ENCODE measurements around the gene CPNE7. TPM values are rescaled to one million over a fixed set of nuclear protein-coding genes. Genes with fewer than 3 reads are reported as not detected.

The CPNE7 gene
- polyA plus RNA-seq, 1 donor from 2014 or later, result 0.15 TPM

GRCh38 chr16:89581045-89581695 lies 5.6 kb downstream of the CPNE7 start:
- Histone ChIP-seq H3K36me3 (ENCODE audit: insufficient read depth, low read length) (no peaks in the 10 kb centered on the region), H2AFZ (ENCODE audit: low read depth, low read length) (no peak overlapping the region), H3K79me2 (replicated peaks; ENCODE audit: insufficient read depth, low read length) (no peaks in the 10 kb centered on the region), H3K9me3 (ENCODE audit: low read length) (no peaks in the 10 kb centered on the region), H3K9me2 (ENCODE audit: insufficient read depth, low read length) (no peaks in the 10 kb centered on the region), H3F3A (ENCODE audit: insufficient read depth, low read length, poor library complexity, severe bottlenecking) (no peaks in the 10 kb centered on the region), H3K27me3 (ENCODE audit: insufficient read depth, low read depth, low read length) (peaks cover 12% of the 10 kb centered on the region), H3K4me3 (ENCODE audit: low read length) (no peak overlapping the region), H3K4me2 (ENCODE audit: low read length) (no peak overlapping the region), H4K20me1 (ENCODE audit: insufficient read depth) (no peaks in the 10 kb centered on the region), H3K27ac (ENCODE audit: low read length) (no peak overlapping the region), H3K9ac (ENCODE audit: low read length) (no peak overlapping the region)
- no peak for TF ChIP-seq MXI1 (conservative IDR thresholded peaks at IDR 0.05; ENCODE audit: poor library complexity, severe bottlenecking)
- no peak for TF ChIP-seq EP300 (conservative IDR thresholded peaks at IDR 0.05; ENCODE audit: poor library complexity, severe bottlenecking)
- no peak for TF ChIP-seq RAD21 (conservative IDR thresholded peaks at IDR 0.05)

- H3K27me3 ChIP-seq (ENCODE audit: insufficient read depth, low read depth, low read length), result peaks cover 4% of the 10 kb centered on the region
These were observed 6.5 kb downstream of the CPNE7 start for GRCh38 chr16:89581861-89582563.

GRCh38 chr16:89582614-89583196 lies 7.1 kb downstream of the CPNE7 start:
- Histone ChIP-seq H2AFZ (ENCODE audit: low read depth, low read length) (no peak overlapping the region), H3K27ac (ENCODE audit: low read length) (no peak overlapping the region), H3K27me3 (ENCODE audit: insufficient read depth, low read depth, low read length) (no peaks in the 10 kb centered on the region), H3K36me3 (ENCODE audit: insufficient read depth, low read length) (no peaks in the 10 kb centered on the region), H3K79me2 (replicated peaks; ENCODE audit: insufficient read depth, low read length) (no peaks in the 10 kb centered on the region), H3K4me3 (ENCODE audit: low read length) (no peak overlapping the region), H4K20me1 (ENCODE audit: insufficient read depth) (no peaks in the 10 kb centered on the region), H3K9me3 (ENCODE audit: low read length) (no peaks in the 10 kb centered on the region), H3K9me2 (ENCODE audit: insufficient read depth, low read length) (no peaks in the 10 kb centered on the region), H3F3A (ENCODE audit: insufficient read depth, low read length, poor library complexity, severe bottlenecking) (no peaks in the 10 kb centered on the region), H3K4me2 (ENCODE audit: low read length) (no peak overlapping the region), H3K9ac (ENCODE audit: low read length) (no peak overlapping the region)
- no peak for TF ChIP-seq MXI1 (conservative IDR thresholded peaks at IDR 0.05; ENCODE audit: poor library complexity, severe bottlenecking)
- no peak for TF ChIP-seq CTCF (IDR thresholded peaks at IDR 0.05; ENCODE audit: poor library complexity, severe bottlenecking)
- no peak for TF ChIP-seq REST (IDR thresholded peaks at IDR 0.05; ENCODE audit: borderline replicate concordance)
- TF ChIP-seq TAF1 (IDR thresholded peaks at IDR 0.05; ENCODE audit: low read depth), result no peak
- no peak for TF ChIP-seq SMC3 (conservative IDR thresholded peaks at IDR 0.05; ENCODE audit: poor library complexity)
- TF ChIP-seq EP300 (conservative IDR thresholded peaks at IDR 0.05; ENCODE audit: poor library complexity, severe bottlenecking), result no peak
- TF ChIP-seq RAD21 (conservative IDR thresholded peaks at IDR 0.05), result no peak

More at GRCh38 chr16:89581861-89582563, 6.5 kb downstream of the CPNE7 start:
- no peak overlapping the region for H2AFZ ChIP-seq (ENCODE audit: low read depth, low read length)
- no peaks in the 10 kb centered on the region for H3F3A ChIP-seq (ENCODE audit: insufficient read depth, low read length, poor library complexity, severe bottlenecking)
- no peaks in the 10 kb centered on the region for H3K9me2 ChIP-seq (ENCODE audit: insufficient read depth, low read length)
- no peak overlapping the region for H3K27ac ChIP-seq (ENCODE audit: low read length)
- no peaks in the 10 kb centered on the region for H4K20me1 ChIP-seq (ENCODE audit: insufficient read depth)
- H3K4me2 ChIP-seq (ENCODE audit: low read length), result no peak overlapping the region
- no peak overlapping the region for H3K9ac ChIP-seq (ENCODE audit: low read length)
- no peaks in the 10 kb centered on the region for H3K79me2 ChIP-seq (replicated peaks; ENCODE audit: insufficient read depth, low read length)
- no peaks in the 10 kb centered on the region for H3K36me3 ChIP-seq (ENCODE audit: insufficient read depth, low read length)
- no peaks in the 10 kb centered on the region for H3K9me3 ChIP-seq (ENCODE audit: low read length)
- no peak for TF ChIP-seq CTCF (IDR thresholded peaks at IDR 0.05; ENCODE audit: poor library complexity, severe bottlenecking)
- TF ChIP-seq TAF1 (IDR thresholded peaks at IDR 0.05; ENCODE audit: low read depth), result no peak
- no peak for TF ChIP-seq EZH2 (IDR thresholded peaks at IDR 0.05; ENCODE audit: borderline replicate concordance, insufficient read depth, low read length, poor library complexity, severe bottlenecking)
- TF ChIP-seq RAD21 (conservative IDR thresholded peaks at IDR 0.05), result no peak
- no peak overlapping the region for H3K4me3 ChIP-seq (ENCODE audit: low read length)
